WTC11 (cell line): Measurements from ENCODE around the gene UBL5. TPM values are rescaled to one million over a fixed set of nuclear protein-coding genes. Genes with fewer than 3 reads are reported as not detected.
"Not testable (repeated sequence)": the region's sequence is repeated elsewhere in the genome, so short reads cannot be mapped to it uniquely, and the experiment has no call there.

Experiments used
- ATAC-seq: fragments of 200-7000 bp; cut with Tn5 transposase; 2 replicates; pipeline ENCODE4 v1.10.0; 2021; ENCODE audit warnings: mild to moderate bottlenecking, moderate library complexity
- CTCF ChIA-PET: fragments of 300-600 bp; sonication (Branson Sonifier 250); formaldehyde crosslinking; loops from one replicate; lab custom pipeline; 2021; ENCODE audit warnings: antibody characterized with exemption; lab: Charles Lee
- POLR2A ChIA-PET: fragments of 350-600 bp; sonication (Branson Sonifier 250); formaldehyde crosslinking; loops from one replicate; lab custom pipeline; 2021; ENCODE audit warnings: antibody characterized with exemption; lab: Charles Lee
- DNase-seq: peaks from one replicate; pipeline ENCODE4 v3.0.0; 2021; ENCODE audit warnings: low spot score
- H3K27ac Mint-ChIP-seq: 2 replicates; pipeline ENCODE4 v1.8.0; 2021; ENCODE audit warnings: mixed read lengths
- H3K27me3 Mint-ChIP-seq: 2 replicates; pipeline ENCODE4 v1.8.0; 2021; ENCODE audit warnings: low read depth, mild to moderate bottlenecking, moderate library complexity, mixed read lengths
- H3K36me3 Mint-ChIP-seq: 2 replicates; pipeline ENCODE4 v1.8.0; 2021; ENCODE audit warnings: mixed read lengths
- H3K4me1 Mint-ChIP-seq: 2 replicates; pipeline ENCODE4 v1.8.0; 2022; ENCODE audit warnings: mixed read lengths
- H3K4me3 Mint-ChIP-seq: 2 replicates; pipeline ENCODE4 v1.8.0; 2021; ENCODE audit warnings: mild to moderate bottlenecking, moderate library complexity, mixed read lengths
- H3K9me3 Mint-ChIP-seq: 2 replicates; pipeline ENCODE4 v1.8.0; 2021; ENCODE audit warnings: mixed read lengths
- FOXJ3 ChIP-seq: sonication (generic); formaldehyde crosslinking; IDR thresholded peaks from 2 replicates; pipeline ENCODE4 v1.9.0; 2021; ENCODE audit warnings: missing genetic modification reagents, mild to moderate bottlenecking, borderline replicate concordance
- GRHL2 ChIP-seq: fragments of 250-450 bp; sonication (Bioruptor Pico); IDR thresholded peaks from 2 replicates; pipeline ENCODE4 v1.8.0; 2022; ENCODE audit warnings: mild to moderate bottlenecking, moderate library complexity; ENCODE audit not compliant: insufficient replicate concordance, severe bottlenecking
- GTF2I ChIP-seq: fragments of 250-450 bp; sonication (Bioruptor Pico); conservative IDR thresholded peaks from 2 replicates; pipeline ENCODE4 v1.4.0; 2021; ENCODE audit warnings: mild to moderate bottlenecking
- HMGA2 ChIP-seq: fragments of 250-450 bp; sonication (Bioruptor Pico); IDR thresholded peaks from 2 replicates; pipeline ENCODE4 v1.4.0; 2021; ENCODE audit warnings: mild to moderate bottlenecking, moderate library complexity
- IRF2 ChIP-seq: sonication (generic); formaldehyde crosslinking; IDR thresholded peaks from 2 replicates; pipeline ENCODE4 v1.8.0; 2022; ENCODE audit warnings: low read depth, missing genetic modification reagents, borderline replicate concordance
- MXD4 ChIP-seq: fragments of 250-450 bp; sonication (Bioruptor Pico); IDR thresholded peaks from 2 replicates; pipeline ENCODE4 v1.8.0; 2021; ENCODE audit warnings: mild to moderate bottlenecking, moderate library complexity, borderline replicate concordance
- MYBL2 ChIP-seq: sonication (generic); formaldehyde crosslinking; IDR thresholded peaks from 2 replicates; pipeline ENCODE4 v1.8.1; 2023; ENCODE audit warnings: mild to moderate bottlenecking, moderate library complexity, missing genetic modification reagents
- NR1H2 ChIP-seq: sonication (generic); formaldehyde crosslinking; IDR thresholded peaks from 2 replicates; pipeline ENCODE4 v1.9.0; 2021; ENCODE audit warnings: mild to moderate bottlenecking, moderate library complexity, missing genetic modification reagents
- SOX15 ChIP-seq: fragments of 250-450 bp; sonication (Bioruptor Pico); IDR thresholded peaks from 2 replicates; pipeline ENCODE4 v1.9.0; 2021; ENCODE audit warnings: mild to moderate bottlenecking
- USF1 ChIP-seq: sonication (generic); formaldehyde crosslinking; IDR thresholded peaks from 2 replicates; pipeline ENCODE4 v1.8.0; 2022; ENCODE audit warnings: mild to moderate bottlenecking, missing genetic modification reagents
- ZMAT4 ChIP-seq: fragments of 250-450 bp; sonication (Bioruptor Pico); IDR thresholded peaks from 2 replicates; pipeline ENCODE4 v1.9.0; 2021; ENCODE audit warnings: mild to moderate bottlenecking
- ZNF263 ChIP-seq: sonication (generic); formaldehyde crosslinking; IDR thresholded peaks from 2 replicates; pipeline ENCODE4 v1.8.1; 2022; ENCODE audit warnings: low read depth, mild to moderate bottlenecking, moderate library complexity, missing genetic modification reagents
- ZNF281 ChIP-seq: sonication (generic); formaldehyde crosslinking; IDR thresholded peaks from 2 replicates; pipeline ENCODE4 v1.8.0; 2023; ENCODE audit warnings: mild to moderate bottlenecking, missing genetic modification reagents
- total RNA-seq: library from RNA; stranded (reverse); gene quantifications from 3 replicates; pipeline ENCODE4 v1.2.3, GENCODE V29; 2021
- TF ChIP-seq, protein P1 (sequence below): sonication (generic); formaldehyde crosslinking; IDR thresholded peaks from 2 replicates; pipeline ENCODE4 v1.8.0; 2022; ENCODE audit warnings: mild to moderate bottlenecking, missing genetic modification reagents

UBL5 gene
- total RNA-seq, 1 experiment from 2014 or later: 402 TPM

DNA sequence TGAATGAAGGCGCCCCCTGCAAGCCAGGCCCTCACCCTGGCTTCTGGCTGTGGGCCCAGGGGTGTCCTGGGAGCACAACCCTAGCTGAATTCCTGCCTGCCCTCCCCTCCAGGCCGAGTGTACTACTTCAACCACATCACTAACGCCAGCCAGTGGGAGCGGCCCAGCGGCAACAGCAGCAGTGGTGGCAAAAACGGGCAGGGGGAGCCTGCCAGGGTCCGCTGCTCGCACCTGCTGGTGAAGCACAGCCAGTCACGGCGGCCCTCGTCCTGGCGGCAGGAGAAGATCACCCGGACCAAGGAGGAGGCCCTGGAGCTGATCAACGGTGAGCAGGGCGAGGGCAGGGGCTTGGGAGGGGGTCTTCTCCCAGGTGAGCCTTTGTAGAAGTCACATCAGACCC is 10.6 kb downstream of the UBL5 start:
- ChIA-PET POLR2A (no interaction called here), CTCF (interaction anchor here (1.1 kb wide), 1 partner anchor 162 kb away, joined by 4 read pairs; no protein-coding TSS in a partner anchor)
- no peak overlapping the region for H3K4me3 Mint-ChIP-seq
- H3K27me3 Mint-ChIP-seq: no peaks in the 10 kb centered on the region; the same call in 1 of the 2 replicates
- peaks cover 35% of the 10 kb centered on the region for H3K36me3 Mint-ChIP-seq
- H3K27ac Mint-ChIP-seq: no peak overlapping the region
- TF ChIP-seq HMGA2 (CRISPR knock-in tag): no peak
- TF ChIP-seq MXD4 (CRISPR knock-in tag): no peak
- no peak for TF ChIP-seq USF1 (CRISPR knock-in tag)
- no peak for TF ChIP-seq IRF2
- TF ChIP-seq NR1H2 (CRISPR knock-in tag): no peak
- no peak for TF ChIP-seq ZNF281 (CRISPR knock-in tag)
- no peak for TF ChIP-seq FOXJ3 (CRISPR knock-in tag)
- TF ChIP-seq, all 79 proteins: peak for 0
- DNase-seq (no peak), ATAC-seq (no peak)
- Mint-ChIP-seq H3K9me3 (no peaks in the 10 kb centered on the region), H3K4me1 (peaks cover 14% of the 10 kb centered on the region)

DNA sequence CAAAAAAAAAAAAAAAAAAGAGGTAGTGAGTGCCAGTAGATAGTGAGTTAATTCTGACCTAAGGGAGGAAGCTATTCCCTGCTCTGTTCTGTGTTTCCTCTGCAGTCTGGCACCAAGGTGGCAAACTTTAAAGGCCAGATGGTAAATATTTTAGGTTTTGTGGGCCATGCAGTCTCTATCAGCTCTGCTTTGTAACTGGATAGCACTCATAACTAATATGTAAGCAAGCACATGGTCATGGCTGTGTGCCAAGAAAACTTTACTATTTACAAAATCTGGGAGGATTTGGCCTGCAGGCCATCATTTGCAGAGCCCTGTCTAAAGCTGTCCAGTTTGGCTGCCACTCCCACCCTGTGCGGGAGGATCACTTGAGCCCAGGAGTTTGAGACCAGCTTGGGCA is 11.7 kb downstream of the UBL5 start:
- ChIA-PET POLR2A (interaction anchor here (1.1 kb wide), 1 partner anchor 11 kb away, joined by 3 read pairs; no protein-coding TSS in a partner anchor), CTCF (interaction anchor here (0.6 to 1.1 kb wide), 2 partner anchors 161 to 218 kb away, joined by 3 to 4 read pairs; no protein-coding TSS in a partner anchor)
- H3K36me3 Mint-ChIP-seq: peaks cover 44% of the 10 kb centered on the region
- peaks cover 11% of the 10 kb centered on the region for H3K4me1 Mint-ChIP-seq
- no peak overlapping the region for H3K4me3 Mint-ChIP-seq
- TF ChIP-seq MYBL2 (CRISPR knock-in tag) (no peak), GRHL2 (CRISPR knock-in tag) (no peak), ZMAT4 (no peak), GTF2I (CRISPR knock-in tag) (no peak)
- H3K9me3 Mint-ChIP-seq: no peaks in the 10 kb centered on the region
- DNase-seq (no peak), ATAC-seq (no peak)
- H3K27ac Mint-ChIP-seq: no peak overlapping the region
- no peaks in the 10 kb centered on the region; the same call in 1 of the 2 replicates for H3K27me3 Mint-ChIP-seq

- Mint-ChIP-seq H3K27me3 (no peaks in the 10 kb centered on the region; the same call in 1 of the 2 replicates), H3K4me3 (no peak overlapping the region), H3K4me1 (no peaks in the 10 kb centered on the region), H3K36me3 (peaks cover 47% of the 10 kb centered on the region), H3K9me3 (no peaks in the 10 kb centered on the region), H3K27ac (no peak overlapping the region)
- no peak for ATAC-seq
- POLR2A ChIA-PET: no interaction called here
- no peak for TF ChIP-seq MYBL2 (CRISPR knock-in tag)
- TF ChIP-seq SOX15 (CRISPR knock-in tag): no peak
- TF ChIP-seq, protein P1, sequence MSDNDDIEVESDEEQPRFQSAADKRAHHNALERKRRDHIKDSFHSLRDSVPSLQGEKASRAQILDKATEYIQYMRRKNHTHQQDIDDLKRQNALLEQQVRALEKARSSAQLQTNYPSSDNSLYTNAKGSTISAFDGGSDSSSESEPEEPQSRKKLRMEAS (CRISPR knock-in tag): no peak
- TF ChIP-seq ZNF263 (CRISPR knock-in tag): no peak
- CTCF ChIA-PET: no interaction called here
- no peak for DNase-seq
Measured at GRCh38 chr19:9842834-9843625, 15.3 kb downstream of the UBL5 start.

DNA sequence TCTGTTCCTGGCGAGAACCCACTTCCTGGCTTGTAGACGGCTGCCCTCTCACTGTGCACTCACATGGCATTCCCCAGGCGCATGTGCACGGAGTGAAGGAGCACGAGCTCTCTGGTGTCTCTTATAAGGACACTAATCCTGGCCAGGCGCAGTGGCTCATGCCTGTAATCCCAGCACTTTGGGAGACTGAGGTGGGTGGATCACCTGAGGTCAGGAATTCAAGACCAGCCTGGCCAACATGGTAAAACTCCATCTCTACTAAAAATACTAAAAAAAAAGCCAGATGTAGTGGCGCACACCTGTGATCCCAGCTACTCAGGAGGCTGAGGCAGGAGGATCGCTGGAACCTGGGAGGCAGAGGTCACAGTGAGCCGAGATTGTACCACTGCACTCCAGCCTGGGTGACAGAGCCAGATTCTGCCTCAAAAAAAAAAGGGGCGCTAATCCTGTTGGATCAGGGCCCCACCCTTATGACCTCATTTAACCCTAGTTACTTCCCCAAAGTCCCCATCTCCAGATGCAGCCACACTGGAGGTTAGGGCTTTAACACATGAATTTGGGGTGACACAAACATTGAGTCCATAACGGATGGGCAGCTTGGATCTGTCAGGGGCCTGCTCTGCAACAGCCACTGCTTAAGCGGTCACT is 16.0 kb downstream of the UBL5 start:
- peaks cover 45% of the 10 kb centered on the region for H3K36me3 Mint-ChIP-seq

More for the DNA sequence above, 16.0 kb downstream of the UBL5 start:
- ATAC-seq, H3K4me1 Mint-ChIP-seq, POLR2A ChIA-PET, H3K27ac Mint-ChIP-seq, CTCF ChIA-PET, DNase-seq, H3K27me3 Mint-ChIP-seq, H3K4me3 Mint-ChIP-seq, H3K9me3 Mint-ChIP-seq: not testable (repeated sequence)
